Fibroblast of the aortic adventitia (primary cell): ENCODE measurements around the gene MIPEP. TPM values are rescaled to one million over a fixed set of nuclear protein-coding genes. Genes with fewer than 3 reads are reported as not detected.

Source experiments
- DNase-seq: peaks from one replicate; pipeline ENCODE4 v3.0.0-alpha.2; 2010; ENCODE audit warnings: low read depth
- H3K4me3 ChIP-seq: 2 replicates; pipeline ENCODE4 v1.5.1; 2011; ENCODE audit warnings: low read depth, mild to moderate bottlenecking, control low read depth, low read length, moderate library complexity
- CTCF ChIP-seq: IDR thresholded peaks from 2 replicates; pipeline ENCODE4 v1.5.1; 2011; ENCODE audit warnings: mild to moderate bottlenecking, low read length, control low read depth, inconsistent platforms; ENCODE audit not compliant: insufficient read depth
- total RNA-seq: library from RNA; depleted of rRNA; stranded (reverse); fragments of >200 nt; gene quantifications from 2 replicates; pipeline ENCODE4 v1.2.3, GENCODE V29; 2012; ENCODE audit warnings: low replicate concordance

The MIPEP gene
- total RNA-seq, 1 donor, result 28.1 TPM

DNA sequence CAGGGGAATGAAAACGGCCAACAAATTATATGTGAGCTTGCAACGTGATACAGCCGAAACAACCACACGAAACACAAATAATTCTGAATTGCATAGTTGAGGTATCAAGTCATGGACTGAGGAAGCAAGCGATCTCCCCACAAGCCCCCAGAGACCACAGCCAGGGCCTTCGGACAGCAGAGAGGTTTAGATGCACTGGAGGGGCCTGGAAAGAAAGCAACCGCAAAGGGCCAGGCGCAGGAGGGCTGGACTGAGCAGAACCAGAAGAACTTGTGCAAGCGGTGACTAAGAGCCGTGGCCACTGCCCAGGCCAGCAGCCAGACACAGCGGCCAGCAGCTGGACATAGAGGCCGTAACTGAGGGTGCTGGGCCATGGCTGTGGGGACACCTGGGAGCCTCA, 187.6 kb downstream of the MIPEP start:
- DNase-seq, result peak; percentile 99
- no peak for TF ChIP-seq CTCF
- no peak overlapping the region for H3K4me3 ChIP-seq

DNA sequence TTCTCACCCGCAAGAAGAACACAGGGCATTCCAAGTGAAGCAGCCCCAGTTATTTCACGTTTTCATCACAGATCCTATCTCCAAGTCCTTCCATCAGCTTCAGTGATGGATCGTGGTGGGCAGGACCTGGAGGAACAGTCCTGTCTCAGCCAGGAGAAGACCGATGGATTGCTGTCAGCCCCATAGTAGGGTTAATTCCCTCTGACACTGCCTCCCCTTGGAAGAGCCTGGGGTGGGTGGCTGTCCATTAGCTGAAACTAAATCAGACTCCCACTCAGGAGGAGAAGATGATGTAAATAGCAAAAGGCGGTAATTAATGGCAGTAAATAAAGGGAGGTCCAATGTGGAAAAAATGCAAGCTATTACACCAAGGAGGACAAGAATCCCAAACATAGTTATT, 188.0 kb downstream of the MIPEP start:
- DNase-seq, result peak; percentile 34
- no peak for TF ChIP-seq CTCF
- H3K4me3 ChIP-seq, result peak overlapping the region; percentile 10

DNA sequence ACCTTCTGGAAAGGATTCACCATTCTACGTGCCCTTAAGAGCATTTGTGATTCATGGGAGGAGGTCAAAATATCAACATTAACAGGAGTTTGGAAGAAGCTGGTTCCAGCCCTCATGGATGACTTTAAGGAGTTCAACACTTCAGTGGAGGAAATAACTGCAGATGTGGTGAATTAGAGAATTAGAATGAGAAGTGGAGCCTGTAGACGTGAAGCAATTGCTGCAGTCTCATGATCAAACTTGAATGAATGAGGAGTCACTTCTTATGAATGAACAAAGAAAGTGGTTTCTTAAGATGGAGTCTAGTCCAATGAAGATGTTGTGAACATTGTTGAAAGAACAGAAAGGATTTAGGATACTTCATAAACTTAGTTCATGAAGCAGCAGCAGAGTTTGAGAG, 189.9 kb downstream of the MIPEP start:
- no peak for DNase-seq
- no peak for TF ChIP-seq CTCF
- H3K4me3 ChIP-seq, result no peak overlapping the region

DNA sequence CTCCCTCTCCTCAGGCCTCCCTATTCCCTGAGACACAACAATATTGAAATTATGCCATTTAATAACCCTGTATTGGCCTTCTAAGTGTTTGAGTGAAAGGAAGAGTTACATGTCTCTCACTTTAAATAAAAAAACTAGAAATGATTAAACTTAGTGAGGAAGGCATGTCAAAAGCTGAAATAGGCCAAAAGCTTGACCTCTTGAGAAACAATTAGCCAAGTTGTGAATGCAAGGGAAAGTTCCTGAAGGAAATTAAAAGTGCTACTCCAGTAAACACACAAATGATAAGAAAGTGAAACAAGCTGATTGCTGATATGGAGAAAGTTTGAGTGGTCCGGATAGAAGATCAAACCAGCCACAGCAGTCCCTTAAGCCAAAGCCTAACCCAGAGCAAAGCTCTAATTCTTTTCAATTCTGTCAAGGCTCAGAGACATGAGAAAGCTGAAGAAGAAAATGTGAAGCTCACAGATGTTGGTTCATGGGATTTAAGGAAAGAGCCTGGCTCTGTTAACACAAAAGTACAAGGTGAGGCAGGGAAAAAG, 191.4 kb downstream of the MIPEP start:
- TF ChIP-seq CTCF, result no peak
- DNase-seq, result no peak
- H3K4me3 ChIP-seq, result no peak overlapping the region

DNA sequence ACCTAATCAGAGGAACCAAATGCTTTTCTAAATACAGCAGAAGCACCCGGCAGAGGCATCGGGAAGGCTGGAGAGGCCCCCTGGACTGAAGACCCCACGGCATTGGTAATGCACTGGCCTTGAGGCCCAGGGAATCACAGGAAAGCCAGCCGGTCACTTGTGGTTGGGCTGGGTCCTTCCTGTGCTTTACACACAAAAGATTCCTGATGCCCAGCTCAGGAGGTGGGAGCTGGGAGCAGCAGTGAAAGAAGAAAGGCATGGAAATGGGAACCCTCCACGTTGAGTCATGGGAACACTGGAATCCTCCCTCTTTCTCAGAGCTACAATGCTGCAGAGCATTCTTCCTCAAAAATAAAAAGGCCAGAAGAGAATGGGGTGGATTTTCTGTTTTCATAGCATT, 192.6 kb downstream of the MIPEP start:
- DNase-seq, result no peak
- no peak for TF ChIP-seq CTCF

DNA sequence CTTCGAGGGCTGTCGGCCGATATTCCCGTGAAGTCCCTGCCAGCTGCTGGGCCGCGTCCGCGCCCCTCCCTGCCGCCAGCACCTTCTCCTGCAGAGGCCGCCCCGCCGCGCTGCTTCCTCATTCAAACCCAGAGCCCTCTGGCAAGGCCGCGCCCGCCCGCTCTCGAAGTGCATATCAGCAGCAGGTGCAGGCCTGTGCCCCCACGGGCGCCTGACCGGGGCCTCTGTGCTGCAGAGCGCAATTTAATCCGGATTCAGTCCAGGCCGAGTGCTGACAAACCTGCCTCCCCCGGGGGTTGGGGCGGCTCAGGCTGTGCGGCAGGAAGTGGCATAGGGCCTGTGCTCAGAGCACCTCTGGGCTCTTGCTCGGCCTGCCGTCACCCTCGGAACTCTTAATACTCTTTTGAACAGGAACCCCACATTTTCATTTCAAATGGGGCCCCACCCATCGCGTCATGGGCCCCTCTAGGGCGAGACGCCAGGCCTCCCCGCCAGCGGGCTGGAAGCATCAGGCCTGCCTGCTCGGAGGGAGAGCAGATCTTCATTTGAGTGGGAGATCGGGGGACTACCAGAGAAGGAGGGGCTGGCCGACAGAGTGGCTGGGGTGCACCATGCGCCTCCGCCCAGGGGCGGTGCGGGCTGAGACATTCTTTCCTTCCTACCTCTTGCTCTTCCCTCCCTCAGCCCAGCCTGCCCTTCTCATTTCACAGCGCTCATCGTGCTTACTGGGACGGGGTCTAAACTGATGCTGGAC, 193.3 kb downstream of the MIPEP start:
- no peak for DNase-seq
- H3K4me3 ChIP-seq, result no peak overlapping the region
- TF ChIP-seq CTCF, result no peak

More for the DNA sequence above, 192.6 kb downstream of the MIPEP start:
- H3K4me3 ChIP-seq, result no peak overlapping the region
